Measurements from ENCODE around the gene SUSD4.

GRCh38 chr1:223179280-223179679 is 184.7 kb downstream of the SUSD4 start:
- TF ChIP-seq NONO (IDR thresholded peaks at IDR 0.05; ENCODE audit: low read depth in 2 of 2, low read length in 1 of 2) (no peak), TARDBP (IDR thresholded peaks at IDR 0.05) (no peak), JUNB (CRISPR knock-in tag; conservative IDR thresholded peaks at IDR 0.05) (no peak), FUS (optimal IDR thresholded peaks at IDR 0.05; ENCODE audit: low read depth, low read length) (no peak), SMC3 (conservative IDR thresholded peaks at IDR 0.05; ENCODE audit: insufficient read depth, low read depth, low read length) (no peak), POLR2AphosphoS5 (IDR thresholded peaks at IDR 0.05; ENCODE audit: control insufficient read depth, insufficient read depth, low read depth, low read length) (no peak), RFX1 (IDR thresholded peaks at IDR 0.05) (no peak), POLR2A (conservative IDR thresholded peaks at IDR 0.05) (no peak), ZFP1 (CRISPR knock-in tag; IDR thresholded peaks at IDR 0.05) (no peak), ZNF280A (IDR thresholded peaks at IDR 0.05; ENCODE audit: low read depth, partially characterized antibody) (no peak), PKNOX1 (IDR thresholded peaks at IDR 0.05) (no peak), POLR2AphosphoS2 (IDR thresholded peaks at IDR 0.05; ENCODE audit: low read length) (no peak), USF2 (CRISPR knock-in tag; IDR thresholded peaks at IDR 0.05) (no peak)

Data from K562 (cell line).